ENCODE results near the gene RAB11FIP3. TPM values are rescaled to one million over a fixed set of nuclear protein-coding genes. Genes with fewer than 3 reads are reported as not detected.
A peak's percentile ranks its signal among the peaks of the same experiment; 100 is the strongest.

RAB11FIP3 gene
- polyA plus RNA-seq, 2 of the 4 experiments (the other 2 are of a cell fraction), result 6.7 to 18.0 TPM

- TF ChIP-seq HDAC2 (IDR thresholded peaks at IDR 0.05) (no peak), ZC3H11A (IDR thresholded peaks at IDR 0.05) (no peak), JUNB (IDR thresholded peaks at IDR 0.05) (no peak), CBX2 (IDR thresholded peaks at IDR 0.05; ENCODE audit: borderline replicate concordance, low read depth) (no peak), HOXB5 (CRISPR knock-in tag; IDR thresholded peaks at IDR 0.05) (no peak), ZNF302 (CRISPR knock-in tag; IDR thresholded peaks at IDR 0.05) (no peak), TP53 (CRISPR knock-in tag; IDR thresholded peaks at IDR 0.05) (no peak), NPAS2 (CRISPR knock-in tag; IDR thresholded peaks at IDR 0.05; ENCODE audit: borderline replicate concordance) (no peak), FOSB (CRISPR knock-in tag; IDR thresholded peaks at IDR 0.05) (no peak), HMGXB4 (CRISPR knock-in tag; IDR thresholded peaks at IDR 0.05; ENCODE audit: borderline replicate concordance) (no peak), HES2 (IDR thresholded peaks at IDR 0.05) (no peak), MAX (IDR thresholded peaks at IDR 0.05) (no peak), EHMT2 (IDR thresholded peaks at IDR 0.05; ENCODE audit: low read depth) (no peak), FOXS1 (CRISPR knock-in tag; IDR thresholded peaks at IDR 0.05) (no peak), CHD4 (IDR thresholded peaks at IDR 0.05; ENCODE audit: borderline replicate concordance) (no peak)
- DNase-seq (ENCODE audit: low read depth in 1 of 2, low spot score in 1 of 2) (no peak), FAIRE-seq (no peak), ATAC-seq (no peak)
- Histone ChIP-seq H3K9me3 (no peaks in the 10 kb centered on the region), H3K4me2 (peak within 1 kb of the TSS; percentile 97), H3K4me1 (peaks cover 12% of the 10 kb centered on the region; the same call in 2 of the 3 replicates), H3K27ac (peak within 1 kb of the TSS; percentile 17 to 75; a peak in 3 of 6 replicates), H3K4me3 (peak within 1 kb of the TSS; percentile 47)
- WGBS (ENCODE audit: missing lambda C conversion rate), result 20% methylated on average over 1 of the region's 84 CpGs
- ChIA-PET CTCF (interaction anchor here (6.1 kb wide), 1 partner anchor 13 kb away, joined by 24 read pairs; no protein-coding TSS in a partner anchor), POLR2A (no interaction called here)
These were observed 134.8 kb downstream of the RAB11FIP3 start, which contains the start of gene PRR35 for GRCh38 chr16:560204-560700. Gene PRR35, plus strand, starts transcription at chr16:560394. Its CDS starts 2,901 bp downstream, at chr16:563295.

GRCh38 chr16:560701-561412 lies 135.4 kb downstream of the RAB11FIP3 start:
- ChIA-PET CTCF (interaction anchor here (6.1 kb wide), 1 partner anchor 14 kb away, joined by 24 read pairs; no protein-coding TSS in a partner anchor), POLR2A (no interaction called here)
- Histone ChIP-seq H3K27ac (peak overlapping the region in 1 of 2 experiments; percentile 75; a peak in 3 of 6 replicates), H3K9me3 (no peaks in the 10 kb centered on the region), H3K4me1 (peaks cover 12% of the 10 kb centered on the region; the same call in 2 of the 3 replicates), H3K4me2 (peak overlapping the region; percentile 97), H3K4me3 (peak overlapping the region; percentile 47)
- no peak for ATAC-seq
- 80% methylated on average over 1 of the region's 54 CpGs for WGBS (ENCODE audit: missing lambda C conversion rate)
- no peak for DNase-seq (ENCODE audit: low read depth in 1 of 2, low spot score in 1 of 2)
- TF ChIP-seq MYC (IDR thresholded peaks at IDR 0.05; ENCODE audit: borderline replicate concordance, low read length) (no peak), ATOH8 (CRISPR knock-in tag; IDR thresholded peaks at IDR 0.05; ENCODE audit: low read depth) (no peak), SREBF2 (IDR thresholded peaks at IDR 0.05) (no peak), HDAC2 (IDR thresholded peaks at IDR 0.05) (no peak), NFE2L2 (conservative IDR thresholded peaks at IDR 0.05; ENCODE audit: low read length) (no peak), USF2 (IDR thresholded peaks at IDR 0.05) (no peak), RFX5 (IDR thresholded peaks at IDR 0.05) (no peak), ZSCAN20 (CRISPR knock-in tag; IDR thresholded peaks at IDR 0.05) (no peak), FOSB (CRISPR knock-in tag; IDR thresholded peaks at IDR 0.05) (no peak), TP53 (CRISPR knock-in tag; IDR thresholded peaks at IDR 0.05) (no peak), SMC3 (IDR thresholded peaks at IDR 0.05) (no peak), CTCF (IDR thresholded peaks at IDR 0.05) (no peak)
- FAIRE-seq, result no peak

Measured in A549 (cell line).